Natural killer cell (primary cell): ENCODE data around the gene ACOT7. TPM values are rescaled to one million over a fixed set of nuclear protein-coding genes. Genes with fewer than 3 reads are reported as not detected.

Source experiments
- ATAC-seq, 3 donors: fragments of 150-1000 bp in 2 of 3; fragments of 200-7000 bp in 1 of 3; cut with Tn5 transposase; 1 replicate in 1 of 3; 2 replicates in 2 of 3; pipeline ENCODE4 v1.10.0; 2021; ENCODE audit warnings: mild to moderate bottlenecking in 2 of 3, moderate library complexity in 2 of 3
- DNase-seq, 2 donors: peaks; one replicate each; pipeline versions ENCODE4 v3.0.0 to v3.0.0-alpha.2; 2013 to 2021; ENCODE audit warnings: mixed read lengths in 1 of 2
- H3K27ac ChIP-seq: one replicate; pipeline ENCODE4 v1.5.1; 2013; ENCODE audit warnings: mild to moderate bottlenecking, low read length
- H3K27me3 ChIP-seq: one replicate; pipeline ENCODE4 v1.6.1; 2013; ENCODE audit warnings: low read length; ENCODE audit not compliant: control insufficient read depth, insufficient read depth
- H3K36me3 ChIP-seq: one replicate; pipeline ENCODE4 v1.6.1; 2013; ENCODE audit warnings: low read length; ENCODE audit not compliant: control insufficient read depth, insufficient read depth
- H3K4me1 ChIP-seq: one replicate; pipeline ENCODE4 v1.6.1; 2013; ENCODE audit warnings: low read length; ENCODE audit not compliant: control insufficient read depth, insufficient read depth
- H3K4me3 ChIP-seq: one replicate; pipeline ENCODE4 v1.5.1; 2013; ENCODE audit warnings: low read length
- H3K9me3 ChIP-seq: one replicate; pipeline ENCODE4 v1.6.1; 2013; ENCODE audit warnings: low read length; ENCODE audit not compliant: control insufficient read depth, insufficient read depth
- H3K27ac Mint-ChIP-seq, 2 donors: one replicate each; pipeline ENCODE4 v1.8.0; 2022; ENCODE audit warnings: mild to moderate bottlenecking in 2 of 2, mixed read lengths in 2 of 2, moderate library complexity in 1 of 2
- H3K27me3 Mint-ChIP-seq, 2 donors: one replicate each; pipeline ENCODE4 v1.8.0; 2022; ENCODE audit warnings: low read depth in 2 of 2, mixed read lengths in 2 of 2
- H3K36me3 Mint-ChIP-seq: one replicate; pipeline ENCODE4 v1.8.0; 2022; ENCODE audit warnings: mixed read lengths
- H3K4me1 Mint-ChIP-seq, 2 donors: one replicate each; pipeline ENCODE4 v1.8.0; 2022; ENCODE audit warnings: mixed read lengths in 2 of 2
- H3K4me3 Mint-ChIP-seq: one replicate; pipeline ENCODE4 v1.8.0; 2022; ENCODE audit warnings: mild to moderate bottlenecking, moderate library complexity, mixed read lengths
- H3K9me3 Mint-ChIP-seq, 2 donors: one replicate each; pipeline ENCODE4 v1.8.0; 2022; ENCODE audit warnings: mixed read lengths in 2 of 2
- WGBS: methylation state at CpG from one replicate; pipeline ENCODE4 v1.1.7; 2013; ENCODE audit warnings: missing lambda C conversion rate; ENCODE audit not compliant: insufficient coverage; 5-methylcytosine and 5-hydroxymethylcytosine counted together
- intact Hi-C: fragments of 100-400 bp; cut with micrococcal nuclease; formaldehyde crosslinking; loops from one replicate; pipeline ENCODE4 v1.14.2; 2022
- total RNA-seq, 4 donors: library from RNA; stranded (reverse); fragments of 120-200 nt in 1 of 4; gene quantifications; one replicate each; pipeline versions ENCODE4 v1.2.3 to v1.2.4, GENCODE V29; 2013 to 2022
- TF ChIP-seq, protein P1 (sequence below): fragments of 200-600 bp; IDR thresholded peaks from one replicate; pipeline ENCODE4 v1.8.0; 2022; ENCODE audit warnings: antibody characterized with exemption

The ACOT7 gene
- total RNA-seq, 3 donors from 2014 or later (not counting 1 experiment from before 2014, with no cell fraction given) = 11.5 to 16.9 (median 15.4) TPM

DNA sequence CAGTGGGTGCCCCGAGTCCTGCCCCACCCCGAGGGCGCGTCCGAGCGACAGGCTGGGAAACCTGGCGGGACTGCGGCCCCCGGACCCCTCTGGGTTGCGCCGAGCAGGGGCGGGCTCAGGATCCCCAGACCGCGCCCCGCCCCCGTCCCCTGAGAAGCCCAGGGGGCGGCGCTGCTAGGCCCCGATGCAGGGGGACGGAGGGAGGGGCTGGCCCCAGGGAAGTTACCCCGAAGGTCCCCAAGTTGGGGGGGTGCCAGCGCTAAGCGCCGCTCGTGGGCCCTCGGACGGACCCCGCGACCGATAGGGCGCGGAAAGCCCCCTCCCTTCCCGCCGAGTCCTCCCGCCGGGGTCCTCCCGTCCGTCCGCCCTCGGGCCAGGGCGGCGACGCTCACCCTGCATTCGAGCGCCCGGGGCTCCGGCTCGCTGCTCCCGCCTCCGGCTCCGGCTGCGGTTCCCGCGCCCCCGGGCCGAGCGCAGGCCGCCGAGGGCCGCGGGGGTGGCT is 133.1 kb downstream of the ACOT7 start:
- Mint-ChIP-seq H3K27me3 (no peaks in the 10 kb centered on the region), H3K4me1 (peaks cover 0 to 11% of the 10 kb centered on the region in 2 donors), H3K4me3 (no peak overlapping the region), H3K27ac (no peak overlapping the region), H3K36me3 (no peaks in the 10 kb centered on the region), H3K9me3 (no peaks in the 10 kb centered on the region)
- TF ChIP-seq, protein P1, sequence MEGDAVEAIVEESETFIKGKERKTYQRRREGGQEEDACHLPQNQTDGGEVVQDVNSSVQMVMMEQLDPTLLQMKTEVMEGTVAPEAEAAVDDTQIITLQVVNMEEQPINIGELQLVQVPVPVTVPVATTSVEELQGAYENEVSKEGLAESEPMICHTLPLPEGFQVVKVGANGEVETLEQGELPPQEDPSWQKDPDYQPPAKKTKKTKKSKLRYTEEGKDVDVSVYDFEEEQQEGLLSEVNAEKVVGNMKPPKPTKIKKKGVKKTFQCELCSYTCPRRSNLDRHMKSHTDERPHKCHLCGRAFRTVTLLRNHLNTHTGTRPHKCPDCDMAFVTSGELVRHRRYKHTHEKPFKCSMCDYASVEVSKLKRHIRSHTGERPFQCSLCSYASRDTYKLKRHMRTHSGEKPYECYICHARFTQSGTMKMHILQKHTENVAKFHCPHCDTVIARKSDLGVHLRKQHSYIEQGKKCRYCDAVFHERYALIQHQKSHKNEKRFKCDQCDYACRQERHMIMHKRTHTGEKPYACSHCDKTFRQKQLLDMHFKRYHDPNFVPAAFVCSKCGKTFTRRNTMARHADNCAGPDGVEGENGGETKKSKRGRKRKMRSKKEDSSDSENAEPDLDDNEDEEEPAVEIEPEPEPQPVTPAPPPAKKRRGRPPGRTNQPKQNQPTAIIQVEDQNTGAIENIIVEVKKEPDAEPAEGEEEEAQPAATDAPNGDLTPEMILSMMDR = no peak
- H3K4me1 ChIP-seq = peaks cover 21% of the 10 kb centered on the region
- DNase-seq = peak; percentile 26 to 47
- under 1% methylated on average over 61 of the region's 61 CpGs for WGBS
- H3K9me3 ChIP-seq = no peaks in the 10 kb centered on the region
- H3K36me3 ChIP-seq = no peaks in the 10 kb centered on the region
- ATAC-seq = peak; percentile 33 to 59 (median 55)
- intact Hi-C loops = loop anchor here (1.0 kb wide), 1 partner anchor 34 kb away; no protein-coding TSS in a partner anchor
- no peak overlapping the region for H3K27ac ChIP-seq
- H3K4me3 ChIP-seq = peak overlapping the region; percentile 53
- peaks cover 2% of the 10 kb centered on the region for H3K27me3 ChIP-seq

DNA sequence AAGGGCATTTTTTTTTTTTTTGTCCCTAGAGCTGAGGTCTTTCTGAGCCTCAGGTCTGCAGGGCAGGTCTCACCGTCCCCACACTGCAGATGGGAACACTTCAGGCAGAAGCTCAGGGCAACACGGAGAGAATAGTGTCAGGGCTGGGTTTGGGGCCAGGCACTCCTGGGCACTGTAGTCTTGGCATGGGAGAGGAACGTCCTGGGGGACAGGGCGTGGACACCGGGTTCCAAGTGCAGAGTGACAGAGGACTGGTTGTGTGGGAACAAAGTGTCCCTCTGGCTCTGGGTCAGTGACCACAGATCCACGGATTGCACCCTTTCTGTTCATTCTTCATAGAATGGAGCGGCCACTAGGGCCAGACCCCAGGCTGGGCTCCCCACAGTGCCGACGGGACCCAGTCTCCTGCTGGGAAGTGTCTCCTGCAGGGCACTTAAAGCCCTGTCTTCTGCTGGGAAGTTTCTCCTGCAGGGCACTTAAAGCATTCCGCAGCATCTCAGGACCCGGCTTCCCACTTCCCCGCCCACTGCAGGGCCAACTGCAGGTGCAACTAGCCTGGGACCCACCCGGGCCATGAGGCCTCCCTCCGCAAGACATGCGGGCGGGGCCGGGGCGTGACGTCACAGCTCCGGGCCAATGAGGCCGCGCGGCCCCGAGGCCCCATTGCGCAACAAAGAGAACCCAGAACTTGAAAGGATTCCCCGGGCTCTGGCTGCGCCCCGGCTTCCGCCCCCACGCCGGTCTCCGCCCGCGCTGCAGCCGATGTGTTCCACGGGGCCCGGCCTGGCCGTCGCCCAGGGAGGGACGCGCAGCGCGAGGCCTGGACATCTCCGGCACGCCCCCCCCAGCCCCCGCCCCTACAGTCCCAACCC is 133.8 kb downstream of the ACOT7 start:
- Histone ChIP-seq H3K4me1 (peaks cover 21% of the 10 kb centered on the region), H3K27ac (no peak overlapping the region), H3K27me3 (peaks cover 2% of the 10 kb centered on the region), H3K4me3 (peak overlapping the region; percentile 53), H3K9me3 (no peaks in the 10 kb centered on the region), H3K36me3 (no peaks in the 10 kb centered on the region)
- H3K4me3 Mint-ChIP-seq = peak overlapping the region; percentile 66
- TF ChIP-seq, protein P1 = no peak
- 9% methylated on average over 41 of the region's 46 CpGs for WGBS
- ATAC-seq (peak; percentile 77 to 81 (median 77)), DNase-seq (peak; percentile 80 to 89)
- peak overlapping the region in 1 of 2 donors; percentile 54 for H3K27ac Mint-ChIP-seq
- peaks cover 0 to 11% of the 10 kb centered on the region in 2 donors for H3K4me1 Mint-ChIP-seq
- H3K36me3 Mint-ChIP-seq = no peaks in the 10 kb centered on the region
- intact Hi-C loops = loop anchor here (1.0 kb wide), 1 partner anchor 35 kb away; no protein-coding TSS in a partner anchor
- no peaks in the 10 kb centered on the region for H3K27me3 Mint-ChIP-seq
- no peaks in the 10 kb centered on the region for H3K9me3 Mint-ChIP-seq

DNA sequence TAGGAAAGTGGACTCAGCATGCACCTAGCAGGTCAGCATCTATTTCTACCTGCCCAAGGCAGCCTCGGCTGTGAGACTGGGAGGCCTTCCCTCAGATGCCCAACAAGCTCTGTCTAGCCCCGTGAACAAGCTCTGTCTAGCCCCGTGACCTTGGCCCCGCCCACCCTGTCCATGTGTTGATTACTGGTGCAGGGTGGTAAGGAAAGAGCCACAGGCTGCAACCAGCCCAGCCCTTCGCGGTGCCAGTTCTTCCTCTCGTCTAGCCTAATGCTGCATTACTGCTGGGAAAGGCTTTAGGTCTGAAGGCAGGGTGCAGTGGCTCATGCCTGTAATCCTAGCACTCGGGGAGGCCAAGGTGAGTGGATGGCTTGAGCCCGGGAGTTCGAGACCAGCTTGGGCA is 134.9 kb downstream of the ACOT7 start:
- ATAC-seq (no peak), DNase-seq (no peak)
- Histone ChIP-seq H3K4me1 (peaks cover 21% of the 10 kb centered on the region), H3K4me3 (no peak overlapping the region), H3K27me3 (peaks cover 2% of the 10 kb centered on the region), H3K36me3 (no peaks in the 10 kb centered on the region), H3K27ac (no peak overlapping the region), H3K9me3 (no peaks in the 10 kb centered on the region)
- Mint-ChIP-seq H3K27ac (no peak overlapping the region), H3K4me1 (peaks cover 0 to 11% of the 10 kb centered on the region in 2 donors), H3K27me3 (no peaks in the 10 kb centered on the region), H3K4me3 (peak overlapping the region; percentile 6), H3K9me3 (no peaks in the 10 kb centered on the region), H3K36me3 (no peaks in the 10 kb centered on the region)
- TF ChIP-seq, protein P1 = no peak
- WGBS = 79% methylated on average over 10 of the region's 10 CpGs
- intact Hi-C loops = no loop called here
